ENCODE results near the gene HOXD11. TPM values are rescaled to one million over a fixed set of nuclear protein-coding genes. Genes with fewer than 3 reads are reported as not detected.

HOXD11 gene
- total RNA-seq, 1 experiment from 2014 or later, result not detected

DNA sequence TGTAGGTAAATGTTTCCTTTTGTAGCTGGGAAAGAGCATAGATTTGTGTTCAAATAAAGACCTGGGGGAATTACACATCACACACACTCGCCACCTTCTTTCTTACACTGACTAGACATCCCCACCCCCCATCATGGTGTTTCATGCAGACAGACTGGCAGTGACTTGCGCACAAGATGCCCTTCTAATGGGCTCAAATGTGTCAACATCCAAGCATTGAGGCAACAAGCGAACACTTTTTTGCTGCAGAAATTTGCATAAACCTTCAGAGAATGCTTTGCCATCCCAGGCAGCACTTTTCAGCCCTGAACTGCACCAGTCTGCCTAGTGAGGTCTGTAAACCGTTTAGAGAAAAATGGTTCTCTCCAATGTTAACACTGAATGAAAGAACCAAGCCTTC, 27.0 kb downstream of the HOXD11 start:
- CTCF ChIA-PET, result no interaction called here
- no peak overlapping the region for H3K27ac Mint-ChIP-seq (ENCODE audit: unreplicated experiment)

DNA sequence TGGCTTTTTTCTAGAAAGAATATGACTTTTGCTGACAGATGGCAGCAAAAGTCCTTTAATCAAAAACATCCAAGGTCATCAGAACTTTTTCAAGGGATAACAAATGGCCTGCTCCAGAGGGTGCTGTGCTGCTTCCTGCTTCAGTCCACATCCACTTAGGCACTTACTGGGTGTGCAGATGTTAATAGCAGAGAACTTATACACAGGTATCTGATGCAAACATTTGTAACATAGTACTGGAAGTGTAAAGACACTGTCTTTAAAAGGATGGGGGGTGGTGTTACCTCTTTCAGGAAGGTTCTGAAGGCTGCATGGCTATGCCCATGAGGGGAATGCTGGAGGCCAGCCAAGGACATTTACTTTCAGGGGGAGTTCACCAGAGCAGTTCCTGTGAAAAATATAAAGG, 28.0 kb downstream of the HOXD11 start:
- CTCF ChIA-PET, result no interaction called here
- Mint-ChIP-seq H3K27ac (ENCODE audit: unreplicated experiment) (no peak overlapping the region), H3K36me3 (ENCODE audit: insufficient read depth, unreplicated experiment) (no peaks in the 10 kb centered on the region), H3K4me1 (ENCODE audit: low read depth, unreplicated experiment) (no peaks in the 10 kb centered on the region), H3K9me3 (ENCODE audit: low read depth, unreplicated experiment) (no peaks in the 10 kb centered on the region), H3K4me3 (ENCODE audit: low read depth, unreplicated experiment) (no peak overlapping the region), H3K27me3 (ENCODE audit: unreplicated experiment) (no peaks in the 10 kb centered on the region)
- BruUV-seq (replicated peaks), result no TSS peak
- intact Hi-C loops (cut with micrococcal nuclease; ENCODE audit: unreplicated experiment), result no loop called here
- no peak for TF ChIP-seq CTCF (IDR thresholded peaks at IDR 0.05; ENCODE audit: unreplicated experiment)
- DNase-seq, result no peak

More for the DNA sequence above, 27.0 kb downstream of the HOXD11 start:
- DNase-seq, result no peak
- no TSS peak for BruUV-seq (replicated peaks)
- Mint-ChIP-seq H3K36me3 (ENCODE audit: insufficient read depth, unreplicated experiment) (no peaks in the 10 kb centered on the region), H3K27me3 (ENCODE audit: unreplicated experiment) (no peaks in the 10 kb centered on the region), H3K4me1 (ENCODE audit: low read depth, unreplicated experiment) (no peaks in the 10 kb centered on the region), H3K4me3 (ENCODE audit: low read depth, unreplicated experiment) (no peak overlapping the region), H3K9me3 (ENCODE audit: low read depth, unreplicated experiment) (no peaks in the 10 kb centered on the region)
- TF ChIP-seq CTCF (IDR thresholded peaks at IDR 0.05; ENCODE audit: unreplicated experiment), result no peak
- intact Hi-C loops (cut with micrococcal nuclease; ENCODE audit: unreplicated experiment), result no loop called here

DNA sequence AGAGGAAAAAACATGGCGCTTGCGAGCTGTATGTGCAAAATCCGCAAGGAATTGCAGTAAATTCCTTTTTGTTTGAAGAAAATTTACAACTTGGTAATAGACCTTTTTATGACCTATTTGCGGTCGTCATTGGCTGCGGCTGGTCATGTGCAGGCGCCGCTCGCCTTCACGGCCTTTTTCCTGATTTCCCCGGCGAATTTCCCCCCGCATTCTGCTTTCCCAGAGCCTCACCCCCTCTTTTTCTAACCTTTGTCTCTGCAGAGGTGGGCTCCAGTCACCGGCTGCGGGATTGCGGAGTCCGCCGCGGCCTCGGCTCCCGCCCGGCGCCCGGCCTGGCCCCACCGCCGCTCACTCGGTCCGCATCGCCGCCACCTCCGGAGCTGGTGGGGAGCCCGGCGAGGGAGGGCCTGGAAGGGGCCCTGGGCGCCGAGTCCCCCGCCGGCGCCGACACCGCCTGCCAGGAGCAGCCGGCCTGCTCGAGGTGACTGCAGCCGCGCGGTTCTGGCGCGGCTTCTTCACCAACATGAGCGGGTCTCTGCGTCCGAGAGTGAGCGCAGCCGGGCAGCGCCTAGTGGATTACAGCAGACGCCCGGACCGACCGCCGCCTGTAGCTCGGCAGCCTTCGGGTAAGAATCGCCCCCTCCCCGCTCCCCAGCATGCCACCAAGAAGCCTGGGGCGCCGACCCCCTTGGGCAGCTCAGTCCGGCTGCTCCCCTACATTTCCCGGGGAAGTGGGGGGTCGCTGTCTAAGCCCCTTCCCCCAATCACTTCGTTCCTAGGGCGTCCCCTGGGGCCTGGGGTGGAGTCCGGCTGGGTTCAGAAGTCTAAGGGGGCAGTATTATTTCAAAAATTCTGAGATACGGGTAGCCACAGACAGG, 29.5 kb downstream of the HOXD11 start:
- Mint-ChIP-seq H3K27me3 (ENCODE audit: unreplicated experiment) (no peaks in the 10 kb centered on the region), H3K9me3 (ENCODE audit: low read depth, unreplicated experiment) (no peaks in the 10 kb centered on the region), H3K4me3 (ENCODE audit: low read depth, unreplicated experiment) (no peak overlapping the region), H3K27ac (ENCODE audit: unreplicated experiment) (no peak overlapping the region), H3K36me3 (ENCODE audit: insufficient read depth, unreplicated experiment) (no peaks in the 10 kb centered on the region), H3K4me1 (ENCODE audit: low read depth, unreplicated experiment) (no peaks in the 10 kb centered on the region)
- CTCF ChIA-PET, result interaction anchor here (0.9 kb wide), 1 partner anchor 313 kb away, joined by 4 read pairs; no protein-coding TSS in a partner anchor
- no peak for DNase-seq
- intact Hi-C loops (cut with micrococcal nuclease; ENCODE audit: unreplicated experiment), result no loop called here
- no TSS peak for BruUV-seq (replicated peaks)
- TF ChIP-seq CTCF (IDR thresholded peaks at IDR 0.05; ENCODE audit: unreplicated experiment), result no peak

GRCh38 chr2:176137252-176137580, 30.1 kb downstream of the HOXD11 start:
- no peaks in the 10 kb centered on the region for H3K36me3 Mint-ChIP-seq (ENCODE audit: insufficient read depth, unreplicated experiment)
- CTCF ChIA-PET, result interaction anchor here (0.9 kb wide), 1 partner anchor 312 kb away, joined by 4 read pairs; no protein-coding TSS in a partner anchor
- H3K9me3 Mint-ChIP-seq (ENCODE audit: low read depth, unreplicated experiment), result no peaks in the 10 kb centered on the region
- H3K4me3 Mint-ChIP-seq (ENCODE audit: low read depth, unreplicated experiment), result no peak overlapping the region
- H3K27ac Mint-ChIP-seq (ENCODE audit: unreplicated experiment), result no peak overlapping the region
- intact Hi-C loops (cut with micrococcal nuclease; ENCODE audit: unreplicated experiment), result no loop called here
- BruUV-seq (replicated peaks), result no TSS peak
- no peaks in the 10 kb centered on the region for H3K4me1 Mint-ChIP-seq (ENCODE audit: low read depth, unreplicated experiment)
- H3K27me3 Mint-ChIP-seq (ENCODE audit: unreplicated experiment), result no peaks in the 10 kb centered on the region
- TF ChIP-seq CTCF (IDR thresholded peaks at IDR 0.05; ENCODE audit: unreplicated experiment), result no peak
- no peak for DNase-seq
